SK-N-SH (cell line): ENCODE data around the gene SOX2.

Experiments used
- CHD2 ChIP-seq: fragments of 150-350 bp; IDR thresholded peaks from 2 replicates; pipeline ENCODE4 v1.6.1; 2018; ENCODE audit warnings: low read length; ENCODE audit not compliant: partially characterized antibody
- CTCF ChIP-seq: fragments of 200-600 bp; sonication (generic); IDR thresholded peaks from 2 replicates; pipeline ENCODE4 v1.6.1; 2017; ENCODE audit warnings: antibody characterized with exemption, mild to moderate bottlenecking, moderate library complexity
- ELF1 ChIP-seq: IDR thresholded peaks from 2 replicates; pipeline ENCODE4 v1.4.0; 2012
- EZH2phosphoT487 ChIP-seq: fragments of 200-600 bp; sonication (generic); IDR thresholded peaks from 2 replicates; pipeline ENCODE4 v1.6.1; 2017; ENCODE audit warnings: low read depth, mixed run types, mild to moderate bottlenecking, antibody characterized with exemption, moderate library complexity, borderline replicate concordance
- FOXM1 ChIP-seq: IDR thresholded peaks from 2 replicates; pipeline ENCODE4 v1.4.0; 2012; ENCODE audit warnings: low read depth, mild to moderate bottlenecking
- GATA2 ChIP-seq: sonication (generic); formaldehyde crosslinking; IDR thresholded peaks from 2 replicates; pipeline ENCODE4 v1.5.0; 2020; ENCODE audit warnings: mild to moderate bottlenecking, missing genetic modification reagents
- JUND ChIP-seq: IDR thresholded peaks from 2 replicates; pipeline ENCODE4 v1.4.0; 2012
- MXI1 ChIP-seq: IDR thresholded peaks from 2 replicates; pipeline ENCODE4 v1.6.1; 2012; ENCODE audit warnings: mild to moderate bottlenecking, low read depth, low read length, improper control_type of control experiment
- NRF1 ChIP-seq: IDR thresholded peaks from 2 replicates; pipeline ENCODE4 v1.6.1; 2012; ENCODE audit warnings: low read depth, mild to moderate bottlenecking, low read length
- POLR2AphosphoS5 ChIP-seq: IDR thresholded peaks from 2 replicates; pipeline ENCODE4 v1.6.1; 2012; ENCODE audit warnings: low read depth, low read length
- RCOR1 ChIP-seq: fragments of 150-350 bp; IDR thresholded peaks from 2 replicates; pipeline ENCODE4 v1.6.1; 2017; ENCODE audit warnings: antibody characterized with exemption, low read length
- RFX5 ChIP-seq: IDR thresholded peaks from 2 replicates; pipeline ENCODE4 v1.6.1; 2012; ENCODE audit warnings: mild to moderate bottlenecking, improper control_type of control experiment, low read length
- TEAD4 ChIP-seq: IDR thresholded peaks from 2 replicates; pipeline ENCODE4 v1.4.0; 2012; ENCODE audit warnings: mild to moderate bottlenecking, borderline replicate concordance; ENCODE audit not compliant: insufficient read depth

GRCh38 chr3:181687190-181687589 is 24.5 kb upstream of the SOX2 start:
- no peak for TF ChIP-seq EZH2phosphoT487
- TF ChIP-seq FOXM1: no peak
- TF ChIP-seq MXI1: no peak
- no peak for TF ChIP-seq TEAD4
- no peak for TF ChIP-seq NRF1
- no peak for TF ChIP-seq CTCF
- no peak for TF ChIP-seq POLR2AphosphoS5
- TF ChIP-seq RFX5: no peak
- no peak for TF ChIP-seq JUND
- no peak for TF ChIP-seq GATA2
- TF ChIP-seq ELF1: no peak
- no peak for TF ChIP-seq RCOR1
- no peak for TF ChIP-seq CHD2
